Activated CD4-positive, alpha-beta T cell treated with anti-CD3 and anti-CD28 coated beads for 1 hour (primary cell): Measurements from ENCODE around the gene WDR64.
"Not testable (repeated sequence)": the region's sequence is repeated elsewhere in the genome, so short reads cannot be mapped to it uniquely, and the experiment has no call there.

Experiments
- DNase-seq: peaks from one replicate; pipeline ENCODE4 v3.0.0-alpha.2; 2020

WDR64 gene

GRCh38 chr1:241749041-241749944 is 97.2 kb downstream of the WDR64 start:
- no peak for DNase-seq

- DNase-seq, result no peak
These were observed 98.0 kb downstream of the WDR64 start for GRCh38 chr1:241749945-241750695.

GRCh38 chr1:241751524-241751923 is 99.4 kb downstream of the WDR64 start:
- no peak for DNase-seq

- DNase-seq, result no peak
These were observed 110.7 kb downstream of the WDR64 start for GRCh38 chr1:241762713-241763339.

- DNase-seq, result no peak
These were observed 113.3 kb downstream of the WDR64 start for GRCh38 chr1:241765390-241765789.

- DNase-seq, result no peak
These were observed 115.7 kb downstream of the WDR64 start for GRCh38 chr1:241767737-241768136.

- DNase-seq, result no peak
These were observed 118.0 kb downstream of the WDR64 start for GRCh38 chr1:241770115-241770514.

GRCh38 chr1:241771117-241771516 is 119.0 kb downstream of the WDR64 start:
- DNase-seq, result no peak

GRCh38 chr1:241772932-241773500 is 120.9 kb downstream of the WDR64 start:
- DNase-seq, result no peak

- DNase-seq, result no peak
These were observed 121.9 kb downstream of the WDR64 start for GRCh38 chr1:241773991-241774390.

GRCh38 chr1:241775021-241775420 is 122.9 kb downstream of the WDR64 start:
- DNase-seq, result no peak

GRCh38 chr1:241776911-241777310 is 124.8 kb downstream of the WDR64 start:
- no peak for DNase-seq

GRCh38 chr1:241778117-241778516 is 126.0 kb downstream of the WDR64 start:
- no peak for DNase-seq

GRCh38 chr1:241779897-241780296 is 127.8 kb downstream of the WDR64 start:
- no peak for DNase-seq

- DNase-seq, result no peak
These were observed 130.3 kb downstream of the WDR64 start for GRCh38 chr1:241782396-241782795.

GRCh38 chr1:241787691-241788090 is 135.6 kb downstream of the WDR64 start:
- DNase-seq, result no peak

GRCh38 chr1:241789061-241789460 is 137.0 kb downstream of the WDR64 start:
- DNase-seq, result no peak

GRCh38 chr1:241799416-241799815 is 147.3 kb downstream of the WDR64 start:
- DNase-seq, result no peak

GRCh38 chr1:241800640-241801039 is 148.6 kb downstream of the WDR64 start:
- no peak for DNase-seq

GRCh38 chr1:241802863-241803262 is 150.8 kb downstream of the WDR64 start:
- no peak for DNase-seq

GRCh38 chr1:241804706-241805105 is 152.6 kb downstream of the WDR64 start:
- DNase-seq, result not testable (repeated sequence)

- DNase-seq, result no peak
These were observed 156.2 kb downstream of the WDR64 start for GRCh38 chr1:241808265-241808664.

- no peak for DNase-seq
These were observed 158.8 kb downstream of the WDR64 start for GRCh38 chr1:241810769-241811405.
